Endothelial cell of umbilical vein (primary cell): ENCODE measurements around the gene POLG. TPM values are rescaled to one million over a fixed set of nuclear protein-coding genes. Genes with fewer than 3 reads are reported as not detected.

Experiments
- BruUV-seq: library from RNA; stranded (reverse); fragments of 400-500 nt; replicated peaks from 2 replicates; lab custom pipeline; 2021; lab: Mats Ljungman, UMichigan
- CTCF ChIA-PET: fragments of 300-600, 350-600 bp; sonication (Branson Sonifier 250); formaldehyde crosslinking; loops from one replicate; lab custom pipeline; 2021; ENCODE audit warnings: antibody characterized with exemption, inconsistent platforms; lab: Charles Lee
- POLR2A ChIA-PET: fragments of 300-600, 350-600 bp; sonication (Branson Sonifier 250); formaldehyde crosslinking; loops from one replicate; lab custom pipeline; 2021; ENCODE audit warnings: antibody characterized with exemption, inconsistent platforms; lab: Charles Lee
- DNase-seq: peaks from one replicate; pipeline ENCODE4 v3.0.0-alpha.2; 2011; ENCODE audit warnings: low read depth, low spot score
- FAIRE-seq: peaks from 2 replicates; lab custom pipeline; 2011; peaks lifted over from hg19 to GRCh38; lab: Jason Lieb, UNC
- H2AFZ ChIP-seq: 2 replicates; pipeline ENCODE4 v1.6.0; 2012; ENCODE audit warnings: low read depth, low read length, control low read depth, inconsistent platforms
- H3K27ac ChIP-seq: 2 replicates; pipeline ENCODE4 v1.5.1; 2011; ENCODE audit warnings: low read depth, mild to moderate bottlenecking, control low read depth, low read length, moderate library complexity; ENCODE audit not compliant: insufficient read depth
- H3K27me3 ChIP-seq, 2 experiments: 2 replicates each; pipeline versions ENCODE4 v1.6.0 to v1.6.1; 2011; ENCODE audit warnings: low read length in 2 of 2, mixed read lengths in 1 of 2; ENCODE audit not compliant: control insufficient read depth in 2 of 2, insufficient read depth in 2 of 2
- H3K36me3 ChIP-seq, 2 experiments: 2 replicates in 1 of 2; 3 replicates in 1 of 2; pipeline ENCODE4 v1.5.1; 2011; ENCODE audit warnings: low read length in 2 of 2, mild to moderate bottlenecking in 1 of 2, moderate library complexity in 1 of 2; ENCODE audit not compliant: control insufficient read depth in 2 of 2, insufficient read depth in 2 of 2; ENCODE audit errors: extremely low read depth in 1 of 2
- H3K4me1 ChIP-seq: 3 replicates; pipeline ENCODE4 v1.5.1; 2011; ENCODE audit warnings: mild to moderate bottlenecking, low read length; ENCODE audit not compliant: control insufficient read depth, insufficient read depth; ENCODE audit errors: extremely low read depth
- H3K4me2 ChIP-seq: 2 replicates; pipeline ENCODE4 v1.6.1; 2011; ENCODE audit warnings: low read length, control low read depth, mixed read lengths; ENCODE audit not compliant: insufficient read depth
- H3K4me3 ChIP-seq, 3 experiments: fragments of 200-600 bp in 1 of 3; sonication (generic), shearing (Covaris generic) in 1 of 3; replicated peaks in 1 of 3; 2 replicates each; pipeline ENCODE4 v1.5.1; 2011 to 2016; ENCODE audit warnings: control low read depth in 3 of 3, low read length in 3 of 3, mild to moderate bottlenecking in 2 of 3, inconsistent platforms in 1 of 3, low read depth in 1 of 3, moderate library complexity in 1 of 3; ENCODE audit not compliant: insufficient read depth in 1 of 3
- H3K79me2 ChIP-seq: 2 replicates; pipeline ENCODE4 v1.6.0; 2012; ENCODE audit warnings: low read length, inconsistent platforms; ENCODE audit not compliant: control insufficient read depth, insufficient read depth
- H3K9ac ChIP-seq: replicated peaks from 2 replicates; pipeline ENCODE3; 2011; ENCODE audit warnings: low read length, control low read depth; ENCODE audit not compliant: insufficient read depth; ENCODE audit errors: extremely low read depth
- H3K9me1 ChIP-seq: replicated peaks from 3 replicates; pipeline ENCODE4 v1.6.0; 2011; ENCODE audit warnings: mild to moderate bottlenecking, low read length; ENCODE audit not compliant: control insufficient read depth, insufficient read depth; ENCODE audit errors: extremely low read depth
- H3K9me3 ChIP-seq: replicated peaks from 2 replicates; pipeline ENCODE4 v1.5.1; 2012; ENCODE audit warnings: low read length, inconsistent platforms; ENCODE audit not compliant: control insufficient read depth, insufficient read depth
- H4K20me1 ChIP-seq: replicated peaks from 2 replicates; pipeline ENCODE3; 2011; ENCODE audit warnings: mild to moderate bottlenecking, low read length; ENCODE audit not compliant: control insufficient read depth, insufficient read depth; ENCODE audit errors: extremely low read depth
- CTCF ChIP-seq, 2 donors: IDR thresholded peaks; 1 replicate in 1 of 2; 2 replicates in 1 of 2; pipeline ENCODE4 v1.5.1; 2011; ENCODE audit warnings: low read length in 2 of 2, mild to moderate bottlenecking in 2 of 2, moderate library complexity in 2 of 2, control low read depth in 1 of 2, inconsistent platforms in 1 of 2, low read depth in 1 of 2; ENCODE audit not compliant: insufficient read depth in 1 of 2; ENCODE audit errors: extremely low read depth in 1 of 2
- EZH2 ChIP-seq: IDR thresholded peaks from 2 replicates; pipeline ENCODE4 v1.6.1; 2012; ENCODE audit warnings: borderline replicate concordance, low read depth, mild to moderate bottlenecking, moderate library complexity, low read length, inconsistent platforms; ENCODE audit not compliant: severe bottlenecking
- FOS ChIP-seq: IDR thresholded peaks from 2 replicates; pipeline ENCODE4 v1.6.1; 2011; ENCODE audit warnings: mild to moderate bottlenecking, low read length, moderate library complexity, borderline replicate concordance; ENCODE audit not compliant: insufficient read depth
- GATA2 ChIP-seq: IDR thresholded peaks from 2 replicates; pipeline ENCODE4 v1.7.0; 2011; ENCODE audit warnings: low read depth, mild to moderate bottlenecking, moderate library complexity, mixed read lengths, low read length; ENCODE audit not compliant: insufficient read length, insufficient read depth
- JUN ChIP-seq: IDR thresholded peaks from 2 replicates; pipeline ENCODE4 v1.6.1; 2011; ENCODE audit warnings: borderline replicate concordance, low read depth; ENCODE audit not compliant: insufficient read length, insufficient read depth
- MAX ChIP-seq: IDR thresholded peaks from 2 replicates; pipeline ENCODE4 v1.6.1; 2011; ENCODE audit not compliant: insufficient read depth, insufficient read length
- MYC ChIP-seq: IDR thresholded peaks from one replicate; pipeline ENCODE4 v1.6.1; 2011; ENCODE audit warnings: mild to moderate bottlenecking, low read depth, low read length
- POLR2A ChIP-seq: IDR thresholded peaks from 2 replicates; pipeline ENCODE4 v1.6.1; 2012; ENCODE audit warnings: low read depth, mild to moderate bottlenecking, control low read depth, low read length
- POLR2AphosphoS5 ChIP-seq: IDR thresholded peaks from 2 replicates; pipeline ENCODE4 v1.6.1; 2012; ENCODE audit warnings: low read depth, mild to moderate bottlenecking, control low read depth, low read length, moderate library complexity; ENCODE audit not compliant: insufficient read depth
- dilution Hi-C: fragments of 300-500 bp; cut with MboI; formaldehyde crosslinking; loops from one replicate; pipeline ENCODE4 v1.15.0; 2019; ENCODE audit warnings: low sequenced_read_pairs; ENCODE audit not compliant: extremely low pct_ligation_motif_present
- intact Hi-C: fragments of 100-400 bp; cut with micrococcal nuclease; formaldehyde crosslinking; loops from one replicate; pipeline ENCODE4 v1.10.0; 2022
- polyA plus RNA-seq, 4 experiments: library from polyadenylated mRNA; depleted of rRNA in 3 of 4; stranded (reverse) in 3 of 4; unstranded in 1 of 4; fragments of >200 nt; gene quantifications; 2 replicates each; pipeline versions ENCODE4 v1.2.1 to v1.2.3, GENCODE V29; 2011 to 2012; ENCODE audit warnings: missing spikeins in 1 of 4
- total RNA-seq: library from RNA; stranded (reverse); gene quantifications from 2 replicates; pipeline ENCODE4 v1.2.3, GENCODE V29; 2021

POLG gene
- total and polyA plus RNA-seq, 2 donors (not counting 3 experiments of a cell fraction or from before 2014, with no cell fraction given), result 36.6 to 77.7 TPM

GRCh38 chr15:89381331-89381730 lies 46.7 kb upstream of the POLG start:
- Histone ChIP-seq H3K36me3 (no peaks in the 10 kb centered on the region), H3K9me1 (no peaks in the 10 kb centered on the region), H2AFZ (no peak overlapping the region), H3K4me3 (no peak overlapping the region), H4K20me1 (no peaks in the 10 kb centered on the region), H3K27ac (no peak overlapping the region), H3K4me2 (no peak overlapping the region), H3K79me2 (no peaks in the 10 kb centered on the region), H3K27me3 (peaks cover 74 to 75% of the 10 kb centered on the region in 2 experiments), H3K9ac (no peak overlapping the region), H3K9me3 (no peaks in the 10 kb centered on the region), H3K4me1 (peaks cover 4% of the 10 kb centered on the region)
- FAIRE-seq, result no peak
- ChIA-PET POLR2A (no interaction called here), CTCF (interaction anchor here (1.3 to 2.5 kb wide), 2 partner anchors 14 to 23 kb away, joined by 3 to 10 read pairs; no protein-coding TSS in a partner anchor)
- BruUV-seq, result no TSS peak
- no peak for TF ChIP-seq FOS
- no peak for TF ChIP-seq GATA2
- TF ChIP-seq POLR2AphosphoS5, result no peak
- no peak for TF ChIP-seq CTCF (IDR thresholded peaks at IDR 0.05; ENCODE audit: extremely low read depth in 1 of 2, insufficient read depth in 1 of 2, low read depth in 1 of 2, low read length in 2 of 2)
- no peak for TF ChIP-seq MAX
- TF ChIP-seq JUN, result no peak
- no peak for TF ChIP-seq MYC
- no peak for TF ChIP-seq POLR2A
- no peak for TF ChIP-seq EZH2
- intact Hi-C loops, result no loop called here
- dilution Hi-C loops, result no loop called here
- DNase-seq, result no peak
